ENCODE results near the gene PPP4R3B.
A peak's percentile ranks its signal among the peaks of the same experiment; 100 is the strongest.
"Not testable (repeated sequence)": the region's sequence is repeated elsewhere in the genome, so short reads cannot be mapped to it uniquely, and the experiment has no call there.

PPP4R3B gene

DNA sequence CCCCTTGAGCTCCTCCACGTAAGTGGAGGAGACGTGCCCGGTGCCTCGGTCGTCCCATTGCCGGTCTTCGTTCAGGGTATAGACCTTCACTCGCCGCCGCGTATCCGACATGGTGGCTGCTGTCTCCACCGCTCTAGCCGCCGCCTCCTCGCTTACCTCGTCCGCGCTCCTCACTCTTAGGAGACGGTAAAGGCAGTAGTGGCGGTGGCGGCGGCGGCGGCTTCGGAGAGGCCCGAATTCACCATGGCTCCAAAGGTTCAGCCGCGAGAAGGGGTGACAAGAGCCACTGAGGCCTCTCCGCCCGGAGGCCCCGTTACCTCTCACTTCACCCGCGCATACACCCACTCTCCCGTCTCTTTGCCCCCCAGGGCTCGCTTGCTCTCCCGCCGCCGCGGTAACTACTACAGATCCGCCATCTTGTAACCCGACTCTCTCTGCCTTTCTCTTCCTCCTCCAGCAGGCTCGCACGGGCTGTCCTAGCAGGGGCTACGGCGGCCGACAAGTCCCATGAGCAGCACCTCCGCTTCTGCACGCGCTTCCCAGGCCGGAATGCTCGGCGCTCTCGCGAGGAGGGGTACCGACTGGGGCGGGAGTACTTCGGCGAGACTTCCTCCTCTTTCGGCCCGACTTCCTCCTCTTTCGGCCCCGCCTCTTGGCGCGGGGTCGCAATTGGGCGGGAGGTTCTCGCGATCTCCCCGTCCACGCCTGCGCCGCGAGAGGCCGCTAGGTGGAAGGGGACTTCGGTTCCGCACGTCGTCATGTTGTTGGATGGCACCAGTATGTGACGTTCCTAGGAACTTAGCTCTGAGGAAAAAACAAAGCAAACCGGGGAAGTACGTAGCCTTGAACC, at the start of gene PPP4R3B:
Gene PPP4R3B, minus strand, starts transcription at position 448 of the 850 bp plus-strand sequence. Its CDS starts 337 bp downstream, at position 111.
- peak; percentile 96 for DNase-seq

DNA sequence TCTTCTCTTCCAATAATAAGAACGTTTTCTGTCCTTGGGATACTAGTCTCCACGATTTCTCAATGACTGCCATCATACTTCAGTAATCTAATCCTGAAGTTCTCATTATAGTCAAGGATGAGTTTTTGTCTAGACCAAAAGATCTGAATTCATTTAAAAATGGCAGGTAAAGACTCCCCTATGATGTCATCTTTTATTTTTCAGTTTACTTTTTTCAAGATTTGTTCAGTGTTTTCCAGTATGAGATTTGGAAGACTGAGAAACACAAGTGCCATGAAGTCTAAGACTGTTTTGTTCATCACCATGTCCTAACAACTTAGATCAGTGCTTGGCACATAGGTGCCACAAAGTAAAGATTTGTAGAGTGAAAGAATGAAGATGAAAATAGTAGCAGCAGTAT, 35.8 kb upstream of the PPP4R3B start:
- no peak for DNase-seq

DNA sequence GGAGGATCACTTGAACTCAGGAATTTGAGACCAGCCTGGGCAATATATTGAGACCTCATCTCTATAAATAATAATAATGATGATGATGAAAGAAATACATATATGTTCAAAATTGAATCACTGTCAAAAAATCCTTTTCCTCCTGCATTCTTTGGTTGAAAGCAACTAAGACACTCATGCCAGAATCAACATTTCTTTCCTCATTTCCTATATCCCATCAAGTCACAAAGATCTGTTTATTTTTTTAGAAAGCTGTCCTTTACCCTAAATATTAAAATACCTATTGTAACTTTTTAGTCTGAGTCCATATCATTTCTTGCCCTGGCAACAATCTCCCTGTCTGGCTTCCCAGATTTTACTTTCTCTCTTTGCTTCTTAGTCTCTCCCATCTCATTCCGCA, 31.8 kb upstream of the PPP4R3B start:
- DNase-seq: no peak

DNA sequence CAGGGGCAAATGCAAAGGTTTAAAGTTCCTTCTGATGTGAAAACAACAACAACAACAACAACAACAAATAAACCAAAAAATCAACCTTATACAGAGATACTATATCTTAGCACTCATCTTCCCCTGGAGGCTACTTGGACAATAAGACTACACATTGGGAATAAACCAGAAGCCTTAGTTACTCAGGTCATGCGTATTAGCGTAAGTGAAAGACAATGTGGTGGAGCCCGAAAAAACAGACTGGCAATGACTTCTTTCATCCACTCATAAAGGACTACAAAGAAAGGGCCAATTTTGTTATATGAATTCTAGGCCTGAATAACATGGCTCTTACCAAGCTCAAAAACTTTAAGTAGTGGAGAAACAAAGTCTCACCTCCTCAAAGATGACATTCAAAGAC, 19.4 kb upstream of the PPP4R3B start:
- DNase-seq: no peak

DNA sequence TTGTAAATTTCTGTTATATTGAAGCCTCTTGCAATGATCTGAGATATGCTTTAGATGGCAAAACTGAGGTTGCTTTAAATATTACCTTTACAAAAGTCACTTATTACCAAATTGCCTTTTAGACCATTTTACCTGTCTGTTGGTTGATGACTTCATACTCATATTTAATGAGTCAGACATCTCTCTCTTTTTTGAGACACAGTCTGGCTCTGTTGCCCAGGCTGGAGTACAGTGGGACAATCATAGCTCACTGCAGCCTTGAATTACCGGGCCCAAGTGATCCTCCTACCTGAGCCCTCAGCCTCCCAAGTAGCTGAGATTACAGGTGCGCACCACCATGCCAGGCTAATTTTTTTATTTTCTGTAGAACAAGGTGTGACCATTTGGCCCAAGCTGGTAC, 11.5 kb upstream of the PPP4R3B start:
- DNase-seq: no peak

DNA sequence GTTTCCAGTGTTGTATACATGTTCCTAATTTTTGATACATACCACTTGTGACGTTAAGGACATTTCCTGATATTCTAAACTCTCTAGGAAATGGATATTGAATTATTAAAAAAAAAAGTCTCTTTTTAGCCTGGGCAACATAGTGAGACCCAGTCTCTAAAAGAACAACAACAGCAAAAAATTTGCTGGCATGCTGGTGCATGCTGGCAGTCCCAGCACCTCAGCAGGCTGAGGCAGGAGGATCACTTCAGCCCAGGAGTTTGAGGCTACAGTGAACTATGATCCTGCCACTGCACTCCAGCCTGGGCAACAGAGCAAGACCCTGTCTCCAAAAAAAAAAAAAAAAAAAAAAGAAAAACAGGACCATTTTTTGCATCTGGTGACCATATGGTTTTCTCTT, 10.5 kb upstream of the PPP4R3B start:
- no peak for DNase-seq

DNA sequence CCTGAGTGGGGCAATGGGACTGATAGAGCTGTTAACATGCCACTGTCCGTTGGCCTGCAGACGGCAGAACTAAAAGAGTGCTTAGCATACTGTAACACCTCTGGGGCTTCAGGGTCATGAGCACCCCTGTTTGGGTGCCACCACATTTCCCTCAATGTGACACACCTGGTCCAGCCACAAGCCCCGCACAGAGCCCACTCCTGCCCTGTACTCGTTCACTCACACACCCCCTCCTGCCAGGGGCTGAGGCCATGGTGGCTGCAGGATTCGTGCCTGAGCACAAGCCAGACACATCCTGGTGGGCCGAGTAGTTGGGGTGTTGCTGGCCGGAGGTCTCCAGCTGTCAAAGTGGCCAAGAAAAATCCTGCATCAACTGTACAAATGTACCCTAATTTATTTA, 4.4 kb upstream of the PPP4R3B start:
- DNase-seq: no peak

DNA sequence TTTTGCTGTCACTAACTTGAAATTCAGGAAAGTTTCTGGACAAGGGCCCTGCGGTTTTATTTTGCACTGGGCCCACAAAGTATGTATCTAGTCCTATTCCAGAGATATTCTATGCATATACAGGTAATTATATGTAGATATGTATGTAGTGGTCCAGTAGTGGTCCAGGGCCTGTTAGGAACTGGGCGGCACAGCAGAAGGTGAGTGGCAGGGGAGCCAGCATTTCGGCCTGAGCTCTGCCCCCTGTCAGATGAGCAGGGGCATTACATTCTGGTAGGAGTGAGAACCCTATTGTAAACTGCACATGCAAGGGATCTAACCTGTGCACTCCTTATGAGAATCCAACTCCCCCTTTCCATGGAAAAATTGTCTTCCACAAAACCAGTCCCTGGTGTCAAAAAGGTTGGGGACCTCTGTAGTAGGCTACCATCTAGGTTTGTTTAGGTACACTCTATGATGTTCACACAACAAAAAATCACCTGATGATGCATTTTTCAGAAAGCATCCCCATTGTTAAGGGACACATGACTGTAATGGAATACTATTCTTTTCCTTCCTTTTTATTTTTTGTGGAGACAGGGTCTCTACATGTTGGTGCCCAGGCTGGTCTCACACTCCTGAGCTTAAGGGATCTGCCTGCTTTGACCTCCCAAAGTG, 2.8 kb upstream of the PPP4R3B start:
- DNase-seq: no peak

DNA sequence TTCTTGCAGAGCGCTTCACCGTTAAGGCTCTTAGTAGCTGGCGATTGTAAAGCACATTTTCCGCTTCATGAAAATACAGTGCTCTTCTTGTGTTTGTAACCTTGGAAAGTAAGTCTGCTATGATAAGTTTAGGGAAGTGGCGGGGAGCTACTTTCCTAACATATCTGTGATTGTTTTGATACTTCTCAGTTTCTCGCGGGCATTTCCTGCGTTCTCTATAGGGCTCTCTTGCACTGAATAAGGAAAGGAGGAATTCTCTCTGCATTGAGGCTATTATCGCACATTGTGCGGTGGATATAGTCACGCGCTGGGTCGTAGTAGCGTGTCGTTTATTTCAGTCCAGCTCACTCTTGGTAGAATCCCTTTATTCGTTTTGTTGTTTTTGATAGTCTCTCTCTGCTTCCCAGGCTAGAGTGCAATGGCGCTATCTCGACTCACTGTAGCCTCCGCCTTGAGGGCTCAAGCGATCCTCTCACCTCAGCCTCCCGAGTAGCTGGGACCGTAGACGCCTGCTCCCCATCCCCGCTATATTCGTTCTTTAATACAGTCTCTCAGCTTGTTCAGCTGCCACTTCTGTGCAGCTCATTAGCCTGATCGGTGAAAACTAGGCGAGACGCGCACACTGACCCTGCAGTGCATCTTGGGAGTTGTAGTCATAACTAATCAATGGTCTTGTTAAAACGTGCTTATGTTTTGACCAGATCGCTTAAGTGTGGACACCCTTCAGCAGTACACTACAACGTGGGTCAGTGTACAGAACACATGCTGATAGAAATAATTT, 1.0 kb upstream of the PPP4R3B start:
- DNase-seq: peak; percentile 9

DNA sequence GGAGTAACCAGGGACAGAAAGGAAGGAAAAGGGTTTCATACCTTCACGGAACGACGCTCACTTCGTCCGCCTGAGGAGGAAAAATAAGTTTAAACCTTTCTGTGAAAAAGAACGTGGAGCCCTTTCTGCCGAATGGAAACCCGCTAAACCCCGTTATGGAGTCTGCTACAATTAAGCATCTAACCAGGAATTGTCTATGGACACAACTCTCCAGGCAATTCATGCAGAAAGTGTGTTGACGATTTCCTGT, 528 bp upstream of the PPP4R3B start:
- DNase-seq: no peak

DNA sequence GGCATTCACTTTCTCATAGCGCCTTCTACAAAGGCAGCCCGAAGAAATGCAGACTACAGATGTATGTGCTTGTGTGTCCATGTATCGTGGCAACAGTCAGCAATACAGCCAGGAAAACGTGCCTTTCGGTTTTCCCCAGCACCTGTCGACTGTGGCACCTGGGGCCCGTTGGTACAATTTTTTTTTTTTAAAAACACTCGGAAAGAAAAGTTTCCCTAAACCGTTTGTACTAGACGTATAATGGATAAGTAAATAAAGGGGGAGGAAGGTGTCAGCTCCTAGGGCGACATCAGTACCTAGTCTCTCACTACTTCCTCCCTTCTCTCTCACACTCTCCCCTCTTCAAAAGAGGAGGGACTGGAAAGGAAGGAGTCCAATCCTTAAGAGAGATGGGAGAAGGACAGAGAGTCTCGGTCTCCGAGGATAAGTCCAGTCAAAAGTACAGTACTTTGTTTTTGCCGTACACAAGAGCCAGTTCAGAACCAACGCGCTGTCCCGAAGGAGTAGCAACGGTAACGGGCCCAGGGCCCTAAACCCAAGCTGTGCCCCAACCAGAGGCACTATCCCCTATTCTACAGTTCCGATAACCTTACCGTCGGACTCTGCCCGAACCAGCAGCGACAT, 759 bp downstream of the PPP4R3B start:
- no peak for DNase-seq

DNA sequence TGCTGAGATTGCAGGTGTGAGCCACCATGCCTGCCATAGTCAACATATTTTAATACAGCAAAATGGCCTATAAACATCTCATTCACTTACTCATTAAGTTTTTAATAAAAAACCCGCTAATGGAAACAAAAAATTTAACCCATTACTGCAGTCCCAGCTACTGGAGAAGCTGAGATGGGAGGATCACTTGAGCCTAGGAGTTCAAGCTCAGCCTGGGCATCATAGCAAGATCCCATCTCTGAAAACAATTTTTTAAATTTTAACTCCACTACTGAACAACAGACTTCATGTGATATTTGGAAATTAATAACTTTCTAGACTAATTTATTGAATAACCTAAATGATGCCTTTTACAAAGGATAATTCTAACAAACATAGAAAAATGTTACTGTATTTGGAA, 5.4 kb downstream of the PPP4R3B start:
- DNase-seq: no peak

DNA sequence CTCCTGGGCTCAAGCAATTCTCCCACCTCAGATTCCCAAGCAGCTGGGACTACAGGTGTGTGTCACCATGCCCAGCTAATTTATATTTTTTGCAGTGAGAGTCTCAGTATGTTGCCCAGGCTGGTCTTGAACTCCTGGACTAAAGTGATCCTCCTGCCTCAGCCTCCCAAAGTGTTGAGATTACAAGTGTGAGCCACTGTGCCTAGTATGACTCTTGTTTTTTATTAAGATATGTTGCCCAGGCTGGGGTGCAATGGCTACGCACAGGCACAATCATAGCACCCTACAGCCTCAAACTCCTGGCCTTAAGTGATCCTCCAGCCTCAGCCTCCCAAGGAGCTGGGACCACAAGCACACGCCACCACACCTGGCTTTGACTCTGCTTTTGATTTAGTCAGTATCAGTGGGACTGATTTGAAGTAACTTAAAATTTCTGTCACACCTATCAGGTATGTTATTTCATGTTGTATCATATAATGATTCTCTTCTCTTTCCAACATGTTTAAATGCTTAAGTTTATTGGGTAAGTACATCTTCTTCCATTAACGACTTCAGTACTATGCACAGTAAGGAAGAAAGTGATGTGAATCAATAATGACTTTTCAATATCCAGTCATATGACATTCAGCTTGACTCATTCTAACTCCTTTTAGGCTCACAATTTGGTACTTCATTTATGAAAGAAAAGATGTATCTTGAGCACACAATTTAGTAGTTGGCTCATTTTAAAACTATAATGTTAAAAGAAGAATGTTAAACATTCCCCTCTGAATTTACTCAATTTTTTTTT, 6.3 kb downstream of the PPP4R3B start:
- DNase-seq: no peak

DNA sequence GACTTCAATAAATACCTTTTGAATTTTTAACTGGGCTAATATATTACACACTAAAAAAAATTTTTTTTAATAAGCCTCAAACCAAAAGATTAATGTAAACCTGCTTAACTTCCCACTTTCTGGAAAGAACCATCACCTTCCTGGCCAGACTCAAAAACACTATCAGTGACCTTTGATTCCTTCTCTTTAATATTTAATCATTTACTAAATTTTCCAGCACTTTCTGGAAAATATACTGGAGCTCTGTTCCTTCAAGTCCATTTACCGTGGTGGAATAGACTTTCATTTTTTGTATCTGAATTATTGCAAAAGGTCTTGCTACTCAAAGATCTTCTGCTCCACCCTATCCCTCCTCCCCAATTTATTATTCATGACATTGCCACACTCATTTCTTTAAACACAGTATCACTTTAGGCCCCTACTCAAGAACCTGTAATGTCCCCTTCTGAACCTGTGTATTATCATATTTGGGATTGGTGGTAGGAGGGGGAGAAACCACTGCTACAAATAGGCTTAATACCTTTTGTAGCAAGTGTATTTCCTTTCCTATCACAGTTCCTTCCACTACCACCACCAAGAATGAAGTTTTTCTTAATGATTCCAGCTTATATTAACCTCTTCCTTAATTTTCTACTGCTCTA, 7.4 kb downstream of the PPP4R3B start:
- DNase-seq: no peak

DNA sequence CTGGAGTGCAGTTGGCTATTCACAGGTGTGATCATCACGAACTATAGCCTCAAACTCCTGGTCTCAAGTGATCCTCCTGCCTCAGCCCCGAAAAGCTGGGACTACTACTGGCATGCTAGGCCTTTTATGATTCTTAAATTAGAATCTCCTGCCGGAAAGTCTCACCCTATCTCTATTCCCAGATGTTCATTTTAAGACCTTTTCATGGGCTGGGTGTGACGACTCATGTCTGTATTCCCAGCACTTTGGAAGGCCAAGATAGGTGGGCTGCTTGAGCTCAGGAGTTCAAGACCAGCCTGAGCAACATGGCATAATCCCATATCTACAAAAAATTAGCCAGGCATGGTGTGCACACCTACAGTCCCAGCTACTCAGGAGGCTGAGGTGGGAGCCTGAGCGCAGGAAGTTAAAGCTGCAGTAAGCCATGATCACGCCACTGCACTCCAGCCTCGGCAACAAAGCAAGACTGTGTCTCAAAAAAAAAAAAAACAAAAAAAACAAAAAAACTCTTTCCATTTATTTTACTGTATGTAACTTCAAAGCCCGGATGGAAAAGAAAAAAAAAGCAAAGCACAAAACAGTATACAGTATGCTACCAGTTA, 8.1 kb downstream of the PPP4R3B start:
- DNase-seq: no peak

DNA sequence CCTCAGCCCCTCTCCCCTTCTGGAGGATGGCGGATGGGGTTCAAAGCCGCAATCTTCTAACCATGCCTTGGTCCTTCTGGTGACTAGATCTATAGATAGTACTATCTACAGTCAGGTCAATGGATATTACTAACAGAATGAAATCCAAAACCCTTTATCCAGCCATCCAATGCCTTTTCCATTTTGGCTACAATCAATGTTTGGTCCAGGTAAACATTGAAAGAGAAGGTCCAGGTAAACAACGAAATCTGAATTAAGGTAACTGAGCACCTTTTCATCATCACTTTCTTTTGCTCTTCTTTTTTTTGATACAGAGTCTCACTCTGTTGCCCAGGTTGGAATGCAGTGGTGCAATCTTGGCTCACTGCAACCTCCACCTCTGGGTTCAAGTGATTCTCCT, 9.7 kb downstream of the PPP4R3B start:
- no peak for DNase-seq

DNA sequence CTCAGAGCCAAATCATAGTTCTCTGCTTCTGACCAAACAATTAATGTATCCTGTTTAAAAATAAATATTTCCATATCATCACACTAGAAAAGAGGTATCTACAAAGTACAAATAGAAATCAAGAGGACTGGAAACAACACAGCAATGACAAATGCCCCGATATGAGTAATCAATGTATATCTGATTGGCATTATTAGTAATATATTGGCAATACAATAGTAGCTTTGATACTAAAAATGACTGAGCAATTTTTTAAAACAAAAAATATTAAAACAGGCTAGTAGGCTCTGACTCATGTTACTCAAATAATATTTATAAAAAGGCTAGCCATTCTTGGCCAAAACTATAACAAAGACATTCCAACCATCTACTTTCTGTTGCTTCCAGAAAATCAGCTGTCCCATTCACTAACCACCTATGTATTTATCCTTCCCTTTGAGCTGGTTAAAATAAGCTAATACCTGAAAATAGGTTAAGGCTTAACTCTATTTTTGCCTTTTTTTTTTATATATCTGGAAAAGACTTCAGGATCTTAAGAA, 13.3 kb downstream of the PPP4R3B start:
- DNase-seq: no peak

DNA sequence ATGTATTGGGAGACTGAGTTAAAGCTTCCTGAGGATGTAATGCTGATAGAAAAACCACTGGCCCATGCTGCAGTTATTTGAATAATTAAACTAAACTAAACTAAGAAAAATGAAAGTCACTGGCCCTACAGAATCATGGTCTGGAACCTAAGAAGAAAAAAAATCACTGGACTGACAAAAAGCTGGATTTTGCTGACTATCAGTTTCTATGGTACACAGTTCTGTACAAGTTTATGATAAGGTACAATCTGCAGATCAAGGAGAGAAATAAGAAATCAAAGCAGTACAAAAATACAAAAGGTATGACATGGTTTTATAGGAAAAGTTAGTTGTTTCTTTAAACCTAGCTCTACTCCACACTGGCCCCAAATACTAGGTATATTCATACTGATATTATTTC, 15.6 kb downstream of the PPP4R3B start:
- DNase-seq: no peak

DNA sequence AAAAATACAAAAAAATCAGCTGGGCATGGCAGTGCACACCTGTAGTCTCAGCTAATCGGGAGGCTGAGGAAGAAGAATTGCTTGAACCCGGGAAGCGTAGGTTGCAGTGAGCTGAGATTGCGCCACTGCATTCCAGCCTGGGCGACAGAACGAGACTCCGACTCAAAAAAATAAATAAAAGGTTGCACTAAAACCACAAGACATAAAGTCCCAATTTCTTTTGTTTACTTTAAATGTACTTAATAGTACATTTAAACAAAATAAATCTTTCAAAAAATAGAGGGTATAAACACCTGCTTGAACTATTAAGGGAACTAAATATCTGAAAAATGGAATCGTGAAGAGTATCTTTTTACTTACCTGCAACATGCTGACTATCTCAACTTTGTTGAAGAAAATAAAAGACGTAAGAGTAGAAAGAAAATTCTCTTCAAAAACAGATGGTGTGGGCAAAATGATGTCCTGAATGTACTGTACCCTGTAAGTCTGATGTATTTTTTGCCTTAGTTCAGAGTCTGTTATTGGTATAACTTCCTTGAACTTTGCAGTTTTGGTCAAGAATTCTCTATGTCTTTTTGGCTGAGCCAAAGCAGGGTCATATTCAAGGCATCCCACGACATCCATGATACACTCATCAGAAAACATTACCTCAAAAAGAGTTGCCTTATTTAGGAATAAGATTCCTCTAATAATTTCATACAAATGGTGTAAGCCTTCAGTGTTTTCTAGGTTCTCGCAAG, 19.2 kb downstream of the PPP4R3B start:
- DNase-seq: no peak

DNA sequence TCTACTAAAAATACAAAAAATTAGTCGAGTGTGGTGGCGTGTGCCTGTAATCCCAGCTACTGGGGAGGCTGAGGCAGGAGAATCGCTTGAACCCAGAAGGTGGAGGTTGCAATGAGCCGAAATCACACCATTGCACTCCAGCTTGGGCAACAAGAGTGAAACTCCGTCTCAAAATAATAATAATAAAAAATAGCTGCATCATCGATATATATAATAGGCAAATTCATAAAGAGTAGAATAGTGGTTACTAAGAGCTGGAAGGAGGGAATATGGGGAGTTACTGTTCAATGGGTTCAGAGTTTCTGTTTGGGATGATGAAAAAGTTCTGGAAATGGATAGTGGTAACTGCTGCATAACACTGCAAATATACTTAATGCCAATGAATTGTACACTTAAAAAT, 20.6 kb downstream of the PPP4R3B start:
- DNase-seq: not testable (repeated sequence)

DNA sequence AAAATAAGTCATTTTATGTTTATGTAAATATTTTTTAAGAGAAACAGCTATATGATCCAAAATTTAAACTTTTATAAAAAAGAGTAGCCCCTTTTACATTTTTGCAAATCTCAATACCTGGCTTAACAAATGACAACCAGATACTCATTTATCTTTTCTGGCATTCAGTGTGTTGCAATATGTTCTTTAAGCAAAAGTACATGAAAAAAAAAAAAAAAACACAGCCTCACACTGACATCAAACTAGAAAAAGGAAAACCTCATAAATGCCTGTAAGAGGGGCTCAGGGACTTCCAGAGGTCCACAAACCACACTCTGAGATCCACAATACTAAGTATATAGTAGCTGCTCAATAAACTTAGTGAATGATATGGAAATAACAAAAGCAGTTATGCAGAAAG, 21.9 kb downstream of the PPP4R3B start:
- no peak for DNase-seq
